K562 (cell line): ENCODE results near the gene RC3H2. TPM values are rescaled to one million over a fixed set of nuclear protein-coding genes. Genes with fewer than 3 reads are reported as not detected.
A peak's percentile ranks its signal among the peaks of the same experiment; 100 is the strongest.

Source experiments
- AFF4 ChIP-seq: sonication (generic); formaldehyde crosslinking; IDR thresholded peaks from 2 replicates; pipeline ENCODE4 v1.8.0; 2023; ENCODE audit warnings: mild to moderate bottlenecking, missing genetic modification reagents
- CBFA2T2 ChIP-seq: fragments of 450-650 bp; conservative IDR thresholded peaks from 2 replicates; pipeline ENCODE4 v1.6.1; 2017; ENCODE audit warnings: mild to moderate bottlenecking
- HDAC8 ChIP-seq: fragments of 450-650 bp; IDR thresholded peaks from 2 replicates; pipeline ENCODE4 v1.6.1; 2016; ENCODE audit warnings: mild to moderate bottlenecking, missing genetic modification characterization, moderate library complexity, missing compliant biosample characterization
- ILF3 ChIP-seq: fragments of 450-650 bp; IDR thresholded peaks from 2 replicates; pipeline ENCODE4 v1.6.1; 2018; ENCODE audit warnings: antibody characterized with exemption, mild to moderate bottlenecking, moderate library complexity, borderline replicate concordance
- MECOM ChIP-seq: fragments of 250-450 bp; sonication (Bioruptor Pico); IDR thresholded peaks from 2 replicates; pipeline ENCODE4 v1.8.0; 2022; ENCODE audit warnings: inconsistent platforms
- MITF ChIP-seq: IDR thresholded peaks from 2 replicates; pipeline ENCODE4 v1.6.1; 2014; ENCODE audit warnings: antibody characterized with exemption
- PATZ1 ChIP-seq: fragments of 250-450 bp; sonication (Bioruptor Pico); IDR thresholded peaks from 2 replicates; pipeline ENCODE4 v1.5.0; 2020; ENCODE audit warnings: mild to moderate bottlenecking, borderline replicate concordance
- SRF ChIP-seq, 2 experiments: fragments of 250-450, 450-650 bp in 1 of 2; sonication (Bioruptor Pico) in 1 of 2; sonication (generic) in 1 of 2; formaldehyde crosslinking; IDR thresholded peaks; 2 replicates each; pipeline versions ENCODE4 v1.5.0 to v1.5.1; 2020 to 2022; ENCODE audit warnings: mild to moderate bottlenecking in 1 of 2, missing genetic modification reagents in 1 of 2
- TFAM ChIP-seq: fragments of 250-450 bp; sonication (Bioruptor Pico); conservative IDR thresholded peaks from 2 replicates; pipeline ENCODE4 v1.5.0; 2021; ENCODE audit warnings: mild to moderate bottlenecking, moderate library complexity
- VEZF1 ChIP-seq: fragments of 200-800 bp; sonication (Bioruptor generic); IDR thresholded peaks from 2 replicates; pipeline ENCODE4 v1.6.1; 2017; ENCODE audit warnings: missing genetic modification characterization, missing compliant biosample characterization
- ZMIZ1 ChIP-seq, 2 experiments: fragments of 150-350 bp in 1 of 2; IDR thresholded peaks; 2 replicates each; pipeline ENCODE4 v1.6.1; 2012 to 2016; ENCODE audit warnings: low read depth in 2 of 2, low read length in 2 of 2, mild to moderate bottlenecking in 1 of 2, moderate library complexity in 1 of 2
- ZNF224 ChIP-seq: sonication (generic); formaldehyde crosslinking; IDR thresholded peaks from 2 replicates; pipeline ENCODE4 v1.8.0; 2022; ENCODE audit warnings: mild to moderate bottlenecking, missing genetic modification reagents
- ZNF436 ChIP-seq: fragments of 250-450, 450-650 bp; sonication (Bioruptor Pico); formaldehyde crosslinking; IDR thresholded peaks from 2 replicates; pipeline ENCODE4 v1.7.0; 2020; ENCODE audit warnings: mild to moderate bottlenecking
- polyA plus RNA-seq, 8 experiments: library from polyadenylated mRNA; depleted of rRNA in 4 of 8; stranded (reverse) in 5 of 8; unstranded in 3 of 8; fragments of >200 nt; fragmentation: Nextera tagmentation in 2 of 8; fragmentation: Illumina TruSeq in 1 of 8; extraction: Ambion mirVana in 2 of 8; extraction: Trizol in 1 of 8; gene quantifications; 2 replicates each; pipeline versions ENCODE4 v1.2.1 to v1.2.3, GENCODE V29; 2011 to 2014; ENCODE audit warnings: inconsistent platforms in 1 of 8, missing spikeins in 1 of 8
- total RNA-seq, 7 experiments: library from RNA; depleted of rRNA in 6 of 7; stranded (reverse); fragments of >200 nt in 6 of 7; fragmentation: Illumina TruSeq in 2 of 7; extraction: Trizol in 2 of 7; gene quantifications; 2 replicates each; pipeline versions ENCODE4 v1.2.1 to v1.2.3, GENCODE V29; 2011 to 2021; ENCODE audit warnings: low replicate concordance in 1 of 7

RC3H2 gene
- total and polyA plus RNA-seq, 9 of the 15 experiments (the other 6 are each of a cell fraction or from before 2014, with no cell fraction given), result 5.6 to 35.4 (median 18.6) TPM

- TF ChIP-seq AFF4 (CRISPR knock-in tag), result 0 out of 2 replicates have a peak, but pooled peaks have one; percentile 32
- no peak for TF ChIP-seq ZNF436 (CRISPR knock-in tag)
- peak; percentile 77 for TF ChIP-seq VEZF1 (CRISPR knock-in tag)
- TF ChIP-seq HDAC8 (tag), result no peak
- no peak for TF ChIP-seq MITF
- TF ChIP-seq PATZ1 (CRISPR knock-in tag), result no peak
- TF ChIP-seq ILF3, result no peak
- TF ChIP-seq ZMIZ1 (IDR thresholded peaks at IDR 0.05; ENCODE audit: low read depth in 2 of 2, low read length in 2 of 2), result no peak
- TF ChIP-seq ZNF224 (CRISPR knock-in tag), result no peak
- peak in 1 of 2 experiments; percentile 61; a peak in 1 of 4 replicates for TF ChIP-seq SRF (CRISPR knock-in tag; IDR thresholded peaks at IDR 0.05)
- no peak for TF ChIP-seq TFAM
- no peak for TF ChIP-seq CBFA2T2
- no peak for TF ChIP-seq MECOM (CRISPR knock-in tag)
Observed at GRCh38 chr9:122931226-122932121, 26.3 kb upstream of the RC3H2 start, which contains the start of gene ZBTB26 (continued).
